Heart left ventricle (tissue), 13 donors: ENCODE measurements around the gene CD7.

Experiments
- CTCF ChIP-seq, 12 donors: fragments of 200-600 bp; sonication (generic) in 4 of 12; IDR thresholded peaks; one replicate each; pipeline versions ENCODE4 v1.5.0 to v1.8.0; 2018 to 2022; ENCODE audit warnings: antibody characterized with exemption in 12 of 12, mild to moderate bottlenecking in 5 of 12
- POLR2A ChIP-seq, 2 donors: fragments of 450-650 bp; IDR thresholded peaks; one replicate each; pipeline ENCODE4 v1.6.1; 2017; ENCODE audit warnings: antibody characterized with exemption in 2 of 2, mild to moderate bottlenecking in 2 of 2, moderate library complexity in 2 of 2
- donor health status: ischemic (EF 13 %, LVEDD 7.1; RV severe dilation, severe dysfunction).
- donor health status: DM: no; HTN: yes; CAD: no.
- donor health status: DM: no; HTN: no; CAD: no.
- donor health status: ischemic (EF 25% LVEDD 6.9; RV normal size, moderate dysfunction).
- donor health status: ischemic (EF 25% LVEDD 5.7; RV mildly dilated, moderate dysfunction).
- donor health status: ischemic (EF 35%, LVEDD 5.7; RV mildly dilated, moderate dysfunction).
- donor health status: nonischemic (EF 11% LVEDD 7.7; RV severe dilation, severe dysfunction).
- donor health status: DM: yes; HTN: yes; CAD: no.
- donor health status: PGD.
- donor health status: ischemic (EF 29% LVEDD 5.4; RV normal size, mild dysfunction).
- donor health status: nonischemic (EF 23%, LVEDD 6.1; RV moderate dilation, normal function).

- no peak for TF ChIP-seq POLR2A (IDR thresholded peaks at IDR 0.05)
- no peak for TF ChIP-seq CTCF (IDR thresholded peaks at IDR 0.05)
Observed at GRCh38 chr17:82358465-82359350, 41.3 kb upstream of the CD7 start, which contains the start of gene TEX19.
